HepG2 (cell line): Measurements from ENCODE around the gene NCKAP1. TPM values are rescaled to one million over a fixed set of nuclear protein-coding genes. Genes with fewer than 3 reads are reported as not detected.
A peak's percentile ranks its signal among the peaks of the same experiment; 100 is the strongest.

Source experiments
- ARID2 ChIP-seq: sonication (generic); formaldehyde crosslinking; IDR thresholded peaks from 2 replicates; pipeline ENCODE4 v1.8.1; 2022; ENCODE audit warnings: mild to moderate bottlenecking, missing genetic modification reagents, borderline replicate concordance
- CENPX ChIP-seq: sonication (generic); formaldehyde crosslinking; IDR thresholded peaks from 2 replicates; pipeline ENCODE4 v1.9.0; 2021; ENCODE audit warnings: mild to moderate bottlenecking, missing genetic modification reagents, moderate library complexity
- ELF3 ChIP-seq: IDR thresholded peaks from 2 replicates; pipeline ENCODE4 v1.6.1; 2016; ENCODE audit warnings: missing genetic modification reagents, missing compliant biosample characterization
- HMGXB3 ChIP-seq: sonication (generic); formaldehyde crosslinking; IDR thresholded peaks from 2 replicates; pipeline ENCODE4 v1.4.0; 2020; ENCODE audit warnings: missing genetic modification reagents, borderline replicate concordance
- HOXA5 ChIP-seq: sonication (generic); formaldehyde crosslinking; IDR thresholded peaks from 2 replicates; pipeline ENCODE4 v1.4.0; 2020; ENCODE audit warnings: missing genetic modification reagents
- MED8 ChIP-seq: sonication (generic); formaldehyde crosslinking; IDR thresholded peaks from 2 replicates; pipeline ENCODE4 v1.8.1; 2023; ENCODE audit warnings: mild to moderate bottlenecking, missing genetic modification reagents; ENCODE audit not compliant: insufficient replicate concordance
- SMAD9 ChIP-seq: sonication (generic); formaldehyde crosslinking; IDR thresholded peaks from 2 replicates; pipeline ENCODE4 v1.5.1; 2020; ENCODE audit warnings: mild to moderate bottlenecking, missing genetic modification reagents
- SP2 ChIP-seq: sonication (generic); formaldehyde crosslinking; IDR thresholded peaks from 2 replicates; pipeline ENCODE4 v1.5.1; 2020; ENCODE audit warnings: mild to moderate bottlenecking, missing genetic modification reagents
- TFE3 ChIP-seq: IDR thresholded peaks from 2 replicates; pipeline ENCODE4 v1.6.1; 2016
- THAP11 ChIP-seq: IDR thresholded peaks from 2 replicates; pipeline ENCODE4 v1.6.1; 2016; ENCODE audit warnings: missing biosample characterization, missing genetic modification reagents
- TRAFD1 ChIP-seq: sonication (generic); formaldehyde crosslinking; IDR thresholded peaks from 2 replicates; pipeline ENCODE4 v1.5.1; 2020; ENCODE audit warnings: missing genetic modification reagents, mild to moderate bottlenecking, borderline replicate concordance
- YY1 ChIP-seq: IDR thresholded peaks from 2 replicates; pipeline ENCODE4 v1.6.1; 2011; ENCODE audit warnings: low read length, low read depth, moderate library complexity, mild to moderate bottlenecking; ENCODE audit not compliant: insufficient read depth, insufficient replicate concordance
- ZNF225 ChIP-seq: sonication (generic); formaldehyde crosslinking; IDR thresholded peaks from 2 replicates; pipeline ENCODE4 v1.4.0; 2020; ENCODE audit warnings: mild to moderate bottlenecking, missing genetic modification reagents
- ZNF557 ChIP-seq: sonication (generic); formaldehyde crosslinking; IDR thresholded peaks from 2 replicates; pipeline ENCODE4 v1.4.0; 2020; ENCODE audit warnings: missing genetic modification reagents
- ZNF597 ChIP-seq: sonication (generic); formaldehyde crosslinking; IDR thresholded peaks from 2 replicates; pipeline ENCODE4 v1.5.0; 2020; ENCODE audit warnings: missing genetic modification reagents
- ZNF883 ChIP-seq: sonication (generic); formaldehyde crosslinking; IDR thresholded peaks from 2 replicates; pipeline ENCODE4 v1.5.1; 2020; ENCODE audit warnings: mild to moderate bottlenecking, missing genetic modification reagents; ENCODE audit errors: not compliant biosample characterization
- polyA plus RNA-seq, 8 experiments: library from polyadenylated mRNA; depleted of rRNA in 3 of 8; stranded (reverse) in 7 of 8; unstranded in 1 of 8; fragments of >200 nt; fragmentation: Illumina TruSeq in 4 of 8; extraction: Trizol in 4 of 8; gene quantifications; 2 replicates each; pipeline versions ENCODE4 v1.2.1 to v1.2.3, GENCODE V29; 2011 to 2016; ENCODE audit warnings: low read depth in 4 of 8, missing spikeins in 1 of 8, mixed read lengths in 1 of 8; ENCODE audit not compliant: insufficient read depth in 1 of 8
- total RNA-seq, 5 experiments: library from RNA; depleted of rRNA; stranded (reverse); fragments of >200 nt; fragmentation: Illumina TruSeq; extraction: Trizol; gene quantifications; 2 replicates each; pipeline ENCODE4 v1.2.3, GENCODE V29; 2016; ENCODE audit warnings: low read depth in 1 of 5

NCKAP1 gene
- total and polyA plus RNA-seq, 2 of the 13 experiments (the other 11 are each of a cell fraction or from before 2014, with no cell fraction given) = 72.1 to 96.3 TPM

- no peak for TF ChIP-seq HMGXB3 (CRISPR knock-in tag)
- TF ChIP-seq ZNF597 = no peak
- TF ChIP-seq ZNF883 = peak; percentile 69
- TF ChIP-seq ZNF557 (CRISPR knock-in tag) = no peak
- no peak for TF ChIP-seq TFE3 (CRISPR knock-in tag)
- peak; percentile 58 for TF ChIP-seq MED8 (CRISPR knock-in tag)
- peak; percentile 76 for TF ChIP-seq YY1
- no peak for TF ChIP-seq ARID2
- no peak; the same call in 1 of the 2 replicates for TF ChIP-seq HOXA5 (CRISPR knock-in tag)
- TF ChIP-seq SP2 (CRISPR knock-in tag) = no peak; the same call in 1 of the 2 replicates
- no peak for TF ChIP-seq CENPX (CRISPR knock-in tag)
- no peak for TF ChIP-seq TRAFD1 (CRISPR knock-in tag)
- peak; percentile 25; the same call in 1 of the 2 replicates for TF ChIP-seq THAP11 (CRISPR knock-in tag)
- no peak for TF ChIP-seq SMAD9 (CRISPR knock-in tag)
- TF ChIP-seq ZNF225 (CRISPR knock-in tag) = no peak
- TF ChIP-seq ELF3 (CRISPR knock-in tag) = no peak
These were observed 510 bp downstream of the NCKAP1 start (continued) for GRCh38 chr2:183037553-183038340.
